Esophagus squamous epithelium (tissue), 5 donors: ENCODE measurements around the gene DNAJA4. TPM values are rescaled to one million over a fixed set of nuclear protein-coding genes. Genes with fewer than 3 reads are reported as not detected.

Source experiments
- DNase-seq: peaks from one replicate; lab custom pipeline; 2025; lab: John Stamatoyannopoulos, UW
- H3K27ac ChIP-seq, 4 donors: fragments of 200-600 bp; sonication (generic); one replicate each; pipeline ENCODE4 v1.5.1; 2016 to 2019; ENCODE audit warnings: mild to moderate bottlenecking in 1 of 4
- H3K27me3 ChIP-seq, 4 donors: fragments of 200-600 bp; sonication (generic); 1 replicate in 3 of 4; 2 replicates in 1 of 4; pipeline versions ENCODE4 v1.5.1 to v1.6.0; 2017 to 2021; ENCODE audit warnings: antibody characterized with exemption in 1 of 4
- H3K36me3 ChIP-seq, 3 donors: fragments of 200-600 bp; sonication (generic); one replicate each; pipeline ENCODE4 v1.5.1; 2016 to 2019
- H3K4me1 ChIP-seq, 3 donors: fragments of 200-600 bp; sonication (generic); one replicate each; pipeline ENCODE4 v1.5.1; 2017 to 2019
- H3K4me3 ChIP-seq, 4 donors: fragments of 200-600 bp; sonication (generic); 1 replicate in 3 of 4; 2 replicates in 1 of 4; pipeline ENCODE4 v1.5.1; 2016 to 2019; ENCODE audit warnings: mild to moderate bottlenecking in 2 of 4, moderate library complexity in 1 of 4
- H3K9me3 ChIP-seq, 3 donors: fragments of 200-600 bp; sonication (generic); one replicate each; pipeline ENCODE4 v1.5.1; 2016 to 2019
- POLR2A ChIP-seq, 4 donors: fragments of 450-650 bp; IDR thresholded peaks; one replicate each; pipeline ENCODE4 v1.6.1; 2017; ENCODE audit warnings: antibody characterized with exemption in 4 of 4, mild to moderate bottlenecking in 4 of 4, moderate library complexity in 3 of 4
- WGBS, 2 donors: methylation state at CpG; one replicate each; pipeline ENCODE4 v1.1.5; 2018; 5-methylcytosine and 5-hydroxymethylcytosine counted together
- intact Hi-C: fragments of 100-400 bp; cut with DNase I; formaldehyde crosslinking; loops from one replicate; pipeline ENCODE4 v1.15.0; 2022
- total RNA-seq, 4 donors: library from RNA; depleted of rRNA; stranded (reverse); fragments of >200 nt; gene quantifications; one replicate each; pipeline ENCODE4 v1.1.0, GENCODE V29; 2016
- TF ChIP-seq, protein P1 (sequence below), 6 experiments: fragments of 450-650 bp in 4 of 6; fragments of 200-600 bp in 2 of 6; sonication (generic) in 2 of 6; IDR thresholded peaks; one replicate each; pipeline ENCODE4 v1.5.1; 2016 to 2019; ENCODE audit warnings: antibody characterized with exemption in 6 of 6, mild to moderate bottlenecking in 4 of 6, moderate library complexity in 4 of 6
- donor health status: DM: yes; HTN: yes; CAD: no.

DNAJA4 gene
- total RNA-seq, 4 donors from 2014 or later, result 7.9 to 24.0 (median 15.7) TPM

DNA sequence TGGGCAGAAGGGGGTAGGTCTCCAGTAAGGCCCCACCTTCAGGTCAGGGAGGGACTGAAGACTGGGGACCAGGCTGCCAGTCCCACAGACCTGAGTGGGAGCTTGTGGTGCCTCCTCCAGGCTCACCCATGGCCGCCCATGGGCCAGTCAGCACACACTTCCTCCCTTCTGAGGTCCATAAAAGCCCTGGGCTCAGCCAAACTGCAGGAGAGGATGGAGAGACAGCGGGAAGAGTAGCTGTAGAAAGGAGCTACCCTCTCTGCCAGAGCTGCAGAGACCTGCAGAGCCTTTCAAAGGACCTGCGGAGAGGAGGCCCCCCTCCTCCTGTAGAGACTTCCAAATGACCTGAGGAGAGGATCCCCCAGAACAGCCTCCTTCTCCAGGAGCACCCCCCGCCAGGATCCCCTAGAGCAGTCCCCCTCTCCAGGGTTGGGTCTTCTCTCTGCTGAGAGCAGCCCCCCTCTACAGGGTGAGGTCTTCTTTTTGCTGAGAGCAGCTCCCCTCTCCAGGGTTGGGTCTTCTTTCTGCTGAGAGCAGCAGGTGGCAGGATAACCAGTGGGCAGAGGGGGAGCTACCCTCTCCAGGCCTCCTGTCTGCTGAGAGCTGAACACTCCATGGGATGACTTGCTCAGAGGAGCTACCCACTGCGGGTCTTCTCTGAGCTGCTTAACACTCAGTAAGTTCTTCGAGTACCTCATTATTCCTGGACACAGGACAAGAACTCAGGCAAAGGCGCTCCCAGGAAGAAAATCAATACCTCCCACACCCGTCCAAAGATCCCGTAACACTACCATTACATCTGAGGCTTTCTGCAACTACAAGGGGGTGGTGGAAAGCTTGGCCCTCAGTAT is 40.1 kb downstream of the DNAJA4 start:
- Histone ChIP-seq H3K27ac (no peak overlapping the region), H3K9me3 (no peaks in the 10 kb centered on the region), H3K4me3 (no peak overlapping the region), H3K4me1 (peaks cover 0 to 16% (median 0%) of the 10 kb centered on the region in 3 donors), H3K27me3 (peaks cover 0 to 62% (median 0%) of the 10 kb centered on the region in 4 donors), H3K36me3 (no peaks in the 10 kb centered on the region)
- intact Hi-C loops, result no loop called here
- TF ChIP-seq, protein P1, sequence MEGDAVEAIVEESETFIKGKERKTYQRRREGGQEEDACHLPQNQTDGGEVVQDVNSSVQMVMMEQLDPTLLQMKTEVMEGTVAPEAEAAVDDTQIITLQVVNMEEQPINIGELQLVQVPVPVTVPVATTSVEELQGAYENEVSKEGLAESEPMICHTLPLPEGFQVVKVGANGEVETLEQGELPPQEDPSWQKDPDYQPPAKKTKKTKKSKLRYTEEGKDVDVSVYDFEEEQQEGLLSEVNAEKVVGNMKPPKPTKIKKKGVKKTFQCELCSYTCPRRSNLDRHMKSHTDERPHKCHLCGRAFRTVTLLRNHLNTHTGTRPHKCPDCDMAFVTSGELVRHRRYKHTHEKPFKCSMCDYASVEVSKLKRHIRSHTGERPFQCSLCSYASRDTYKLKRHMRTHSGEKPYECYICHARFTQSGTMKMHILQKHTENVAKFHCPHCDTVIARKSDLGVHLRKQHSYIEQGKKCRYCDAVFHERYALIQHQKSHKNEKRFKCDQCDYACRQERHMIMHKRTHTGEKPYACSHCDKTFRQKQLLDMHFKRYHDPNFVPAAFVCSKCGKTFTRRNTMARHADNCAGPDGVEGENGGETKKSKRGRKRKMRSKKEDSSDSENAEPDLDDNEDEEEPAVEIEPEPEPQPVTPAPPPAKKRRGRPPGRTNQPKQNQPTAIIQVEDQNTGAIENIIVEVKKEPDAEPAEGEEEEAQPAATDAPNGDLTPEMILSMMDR (IDR thresholded peaks at IDR 0.05), result no peak
- TF ChIP-seq POLR2A (IDR thresholded peaks at IDR 0.05), result no peak
- WGBS, 2 donors, result 74 to 80% methylated on average over 5 to 6 of the region's 9 CpGs
- DNase-seq, result no peak

- no peaks in the 10 kb centered on the region for H3K9me3 ChIP-seq
- DNase-seq, result no peak
- peaks cover 0 to 11% (median 0%) of the 10 kb centered on the region in 3 donors for H3K4me1 ChIP-seq
- H3K36me3 ChIP-seq, result no peaks in the 10 kb centered on the region
- intact Hi-C loops, result no loop called here
- H3K4me3 ChIP-seq, result no peak overlapping the region
- no CpG with 5 or more reads among the region's 3 CpGs for WGBS, 2 donors
- TF ChIP-seq POLR2A (IDR thresholded peaks at IDR 0.05), result no peak
- TF ChIP-seq, protein P1 (IDR thresholded peaks at IDR 0.05), result no peak
- no peak overlapping the region for H3K27ac ChIP-seq
- peaks cover 0 to 65% (median 0%) of the 10 kb centered on the region in 4 donors for H3K27me3 ChIP-seq
Measured at GRCh38 chr15:78306176-78306774, 41.9 kb downstream of the DNAJA4 start.

- no peak for DNase-seq
- H3K9me3 ChIP-seq, result no peaks in the 10 kb centered on the region
- H3K27ac ChIP-seq, result no peak overlapping the region
- H3K4me3 ChIP-seq, result no peak overlapping the region
- peaks cover 0 to 7% (median 0%) of the 10 kb centered on the region in 3 donors for H3K4me1 ChIP-seq
- intact Hi-C loops, result no loop called here
- H3K27me3 ChIP-seq, result peaks cover 0 to 64% (median 0%) of the 10 kb centered on the region in 4 donors
- 42 to 43% methylated on average over 6 of the region's 6 CpGs for WGBS, 2 donors
- TF ChIP-seq, protein P1 (IDR thresholded peaks at IDR 0.05), result no peak
- TF ChIP-seq POLR2A (IDR thresholded peaks at IDR 0.05), result no peak
- no peaks in the 10 kb centered on the region for H3K36me3 ChIP-seq
Measured at GRCh38 chr15:78307976-78308375, 43.6 kb downstream of the DNAJA4 start.

DNA sequence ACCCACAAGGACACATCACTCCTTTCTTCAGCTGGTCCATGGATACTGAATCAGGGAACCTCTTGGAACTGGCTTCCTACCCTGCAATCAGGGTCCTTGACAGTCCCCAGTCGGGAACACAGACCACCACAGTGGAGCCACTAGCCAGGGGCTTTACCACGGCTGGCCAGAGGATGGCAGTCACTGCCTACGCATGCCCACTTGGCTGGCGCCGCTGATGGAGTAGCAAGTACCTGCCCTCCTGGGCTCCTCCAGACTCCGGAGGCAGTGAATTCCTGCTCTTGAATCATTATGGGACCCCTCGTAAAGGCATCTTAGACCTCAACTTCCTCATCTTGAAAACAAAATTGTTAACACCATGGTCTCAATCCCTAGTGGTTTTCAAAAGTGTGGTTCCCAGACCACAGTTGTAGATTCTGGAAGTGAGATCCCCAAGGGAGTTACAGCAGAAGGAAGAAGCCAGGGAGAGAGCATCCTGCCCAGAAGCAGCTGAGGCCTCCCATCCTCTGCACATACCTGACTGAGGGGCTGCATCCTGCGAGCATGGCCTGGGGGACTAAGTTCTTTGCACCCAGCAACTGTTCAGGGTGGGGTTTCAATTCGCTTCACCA is 44.2 kb downstream of the DNAJA4 start:
- H3K4me3 ChIP-seq, result no peak overlapping the region
- H3K36me3 ChIP-seq, result no peaks in the 10 kb centered on the region
- H3K4me1 ChIP-seq, result peaks cover 0 to 7% (median 0%) of the 10 kb centered on the region in 3 donors
- no peak for TF ChIP-seq POLR2A (IDR thresholded peaks at IDR 0.05)
- TF ChIP-seq, protein P1 (IDR thresholded peaks at IDR 0.05), result peak; percentile 26 to 79 (median 55)
- 16 to 60% methylated on average over 1 to 5 of the region's 9 CpGs for WGBS, 2 donors
- intact Hi-C loops, result no loop called here
- no peaks in the 10 kb centered on the region for H3K9me3 ChIP-seq
- H3K27ac ChIP-seq, result no peak overlapping the region
- DNase-seq, result no peak
- peaks cover 0 to 61% (median 0%) of the 10 kb centered on the region in 4 donors for H3K27me3 ChIP-seq
